Activated CD4-positive, alpha-beta T cell treated with anti-CD3 and anti-CD28 coated beads, Interleukin-2, amount 10 ng/mL, durations not matched to agents 7 days and 5 days (primary cell): ENCODE measurements around the gene APOO. TPM values are rescaled to one million over a fixed set of nuclear protein-coding genes. Genes with fewer than 3 reads are reported as not detected.

Experiments
- CTCF ChIA-PET: fragments of 350-600 bp; sonication (Branson Sonifier 250); formaldehyde crosslinking; loops from one replicate; lab custom pipeline; 2021; ENCODE audit warnings: antibody characterized with exemption; lab: Charles Lee
- POLR2A ChIA-PET: fragments of 350-600 bp; sonication (Branson Sonifier 250); formaldehyde crosslinking; loops from one replicate; lab custom pipeline; 2021; ENCODE audit warnings: antibody characterized with exemption; lab: Charles Lee
- DNase-seq: peaks from one replicate; pipeline ENCODE4 v3.0.0-alpha.2; 2020
- H3K27ac Mint-ChIP-seq: one replicate; pipeline ENCODE4 v1.8.0; 2021; ENCODE audit warnings: mild to moderate bottlenecking, moderate library complexity, mixed read lengths
- H3K27me3 Mint-ChIP-seq: one replicate; pipeline ENCODE4 v1.8.0; 2021; ENCODE audit warnings: mixed read lengths
- H3K36me3 Mint-ChIP-seq: one replicate; pipeline ENCODE4 v1.8.0; 2021; ENCODE audit warnings: low read depth, mixed read lengths
- H3K4me1 Mint-ChIP-seq: one replicate; pipeline ENCODE4 v1.8.0; 2021; ENCODE audit warnings: mixed read lengths
- H3K4me3 Mint-ChIP-seq: one replicate; pipeline ENCODE4 v1.8.0; 2021; ENCODE audit warnings: mild to moderate bottlenecking, moderate library complexity, mixed read lengths
- H3K9me3 Mint-ChIP-seq: one replicate; pipeline ENCODE4 v1.8.0; 2021; ENCODE audit warnings: mixed read lengths
- total RNA-seq, 2 experiments: library from RNA; stranded (reverse); gene quantifications; one replicate each; pipeline ENCODE4 v1.2.3, GENCODE V29; 2021

Gene APOO
- total RNA-seq, 2 experiments from 2014 or later, result 26.6 to 28.5 TPM

DNA sequence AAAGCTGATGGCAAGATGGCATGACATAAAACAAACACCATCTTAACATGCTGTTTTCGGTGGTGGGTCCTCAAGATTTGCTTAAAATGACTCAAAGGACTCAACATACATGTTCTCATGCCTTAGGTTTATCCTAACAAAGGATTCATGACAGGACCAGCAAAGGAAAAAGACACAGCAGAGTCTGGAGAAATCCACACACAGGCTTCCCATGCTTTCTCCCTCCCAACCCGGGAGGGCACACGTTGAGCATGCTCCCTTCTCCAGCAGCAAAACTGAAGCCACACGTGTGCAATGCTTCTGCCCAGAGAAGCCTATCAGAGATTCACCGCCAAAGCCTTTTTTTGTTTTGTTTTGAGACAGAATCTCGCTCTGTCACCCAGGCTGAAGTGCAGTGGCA, 84.9 kb downstream of the APOO start:
- no peak overlapping the region for H3K4me3 Mint-ChIP-seq
- no peaks in the 10 kb centered on the region for H3K27me3 Mint-ChIP-seq
- H3K27ac Mint-ChIP-seq, result no peak overlapping the region
- H3K4me1 Mint-ChIP-seq, result no peaks in the 10 kb centered on the region
- ChIA-PET CTCF (interaction anchor here (0.6 to 1.6 kb wide), 2 partner anchors 8 to 9 kb away, joined by 3 to 5 read pairs; no protein-coding TSS in a partner anchor), POLR2A (interaction anchor here (0.5 kb wide), 1 partner anchor 102 kb away, joined by 6 read pairs; no protein-coding TSS in a partner anchor)
- no peak for DNase-seq
- H3K9me3 Mint-ChIP-seq, result no peaks in the 10 kb centered on the region
- no peaks in the 10 kb centered on the region for H3K36me3 Mint-ChIP-seq

DNA sequence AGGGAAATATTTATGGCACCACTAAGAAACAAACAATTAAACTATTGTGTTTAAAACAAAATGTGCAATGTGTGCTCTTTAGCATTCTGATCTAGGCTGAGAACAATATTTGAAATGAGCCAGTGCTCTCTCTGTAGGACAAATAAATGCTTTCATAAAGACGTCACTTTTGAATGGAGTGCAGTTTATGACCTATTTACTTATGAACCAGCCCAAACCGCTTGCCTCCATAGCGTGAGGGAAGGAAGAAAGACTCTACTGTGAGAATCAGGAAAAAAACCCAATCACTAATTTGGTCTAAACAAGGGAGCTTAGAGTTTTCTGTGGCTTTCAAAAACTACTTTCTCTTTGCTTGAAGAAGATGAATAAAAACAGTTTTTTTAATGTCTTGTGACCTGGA, 85.3 kb downstream of the APOO start:
- ChIA-PET CTCF (interaction anchor here (1.6 kb wide), 1 partner anchor 9 kb away, joined by 5 read pairs; no protein-coding TSS in a partner anchor), POLR2A (interaction anchor here (0.5 kb wide), 1 partner anchor 102 kb away, joined by 6 read pairs; no protein-coding TSS in a partner anchor)
- no peaks in the 10 kb centered on the region for H3K9me3 Mint-ChIP-seq
- no peak for DNase-seq
- peaks cover under 1% of the 10 kb centered on the region for H3K4me1 Mint-ChIP-seq
- H3K4me3 Mint-ChIP-seq, result no peak overlapping the region
- H3K27me3 Mint-ChIP-seq, result no peaks in the 10 kb centered on the region
- no peak overlapping the region for H3K27ac Mint-ChIP-seq
- H3K36me3 Mint-ChIP-seq, result no peaks in the 10 kb centered on the region

DNA sequence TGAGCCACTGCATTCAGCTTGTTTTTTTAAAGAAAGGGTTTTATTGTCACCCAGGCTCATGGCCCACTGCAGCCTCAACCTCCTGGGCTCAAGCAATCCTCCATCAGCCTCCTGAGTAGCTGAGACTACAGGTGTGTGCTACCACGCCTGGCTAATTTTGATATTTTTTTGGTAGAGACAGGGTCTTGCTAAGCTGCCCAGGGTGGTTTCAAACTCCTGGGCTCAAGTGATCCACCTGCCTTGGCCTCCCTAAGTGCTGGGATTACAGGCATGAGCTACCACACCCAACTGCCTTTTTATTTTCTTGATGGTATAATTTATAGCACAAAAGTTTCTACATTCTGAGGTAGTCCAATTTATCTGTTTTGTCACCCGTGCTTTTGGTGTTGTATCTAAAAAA, 85.9 kb downstream of the APOO start:
- H3K4me3 Mint-ChIP-seq, result no peak overlapping the region
- peaks cover 5% of the 10 kb centered on the region for H3K4me1 Mint-ChIP-seq
- H3K9me3 Mint-ChIP-seq, result no peaks in the 10 kb centered on the region
- no peaks in the 10 kb centered on the region for H3K36me3 Mint-ChIP-seq
- H3K27ac Mint-ChIP-seq, result no peak overlapping the region
- POLR2A ChIA-PET, result no interaction called here
- no peaks in the 10 kb centered on the region for H3K27me3 Mint-ChIP-seq
- CTCF ChIA-PET, result interaction anchor here (1.6 kb wide), 1 partner anchor 16 kb away, joined by 4 read pairs; no protein-coding TSS in a partner anchor
- no peak for DNase-seq

DNA sequence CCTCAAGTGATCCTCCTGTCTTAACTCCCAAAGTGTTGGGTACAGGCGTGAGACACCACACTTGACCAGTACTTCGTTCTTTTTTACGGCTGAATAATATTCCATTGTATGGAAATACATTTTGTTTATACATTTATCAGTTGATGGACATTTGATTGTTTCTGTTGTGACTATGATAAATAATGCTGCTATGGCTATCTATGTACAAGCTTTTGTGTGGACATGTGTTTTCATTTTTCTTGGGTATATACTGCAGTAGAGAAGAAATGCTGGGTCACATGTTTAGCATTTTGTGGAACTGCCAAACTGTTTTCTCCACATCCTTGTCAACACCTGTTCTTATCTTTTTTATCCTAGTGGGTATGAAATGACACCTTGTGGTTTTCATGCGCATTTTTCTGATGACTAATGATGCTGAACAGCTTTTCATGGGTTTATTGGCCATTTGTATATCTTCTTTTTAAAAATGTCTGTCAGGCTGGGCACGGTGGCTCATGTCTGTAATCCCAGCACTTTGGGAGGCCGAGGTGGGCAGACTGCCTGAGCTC, 87.4 kb downstream of the APOO start:
- ChIA-PET CTCF (interaction anchor here (1.6 kb wide), 1 partner anchor 18 kb away, joined by 4 read pairs; no protein-coding TSS in a partner anchor), POLR2A (no interaction called here)
- Mint-ChIP-seq H3K27me3 (no peaks in the 10 kb centered on the region), H3K27ac (no peak overlapping the region), H3K4me1 (peaks cover 5% of the 10 kb centered on the region), H3K36me3 (no peaks in the 10 kb centered on the region), H3K4me3 (no peak overlapping the region), H3K9me3 (no peaks in the 10 kb centered on the region)
- DNase-seq, result no peak

DNA sequence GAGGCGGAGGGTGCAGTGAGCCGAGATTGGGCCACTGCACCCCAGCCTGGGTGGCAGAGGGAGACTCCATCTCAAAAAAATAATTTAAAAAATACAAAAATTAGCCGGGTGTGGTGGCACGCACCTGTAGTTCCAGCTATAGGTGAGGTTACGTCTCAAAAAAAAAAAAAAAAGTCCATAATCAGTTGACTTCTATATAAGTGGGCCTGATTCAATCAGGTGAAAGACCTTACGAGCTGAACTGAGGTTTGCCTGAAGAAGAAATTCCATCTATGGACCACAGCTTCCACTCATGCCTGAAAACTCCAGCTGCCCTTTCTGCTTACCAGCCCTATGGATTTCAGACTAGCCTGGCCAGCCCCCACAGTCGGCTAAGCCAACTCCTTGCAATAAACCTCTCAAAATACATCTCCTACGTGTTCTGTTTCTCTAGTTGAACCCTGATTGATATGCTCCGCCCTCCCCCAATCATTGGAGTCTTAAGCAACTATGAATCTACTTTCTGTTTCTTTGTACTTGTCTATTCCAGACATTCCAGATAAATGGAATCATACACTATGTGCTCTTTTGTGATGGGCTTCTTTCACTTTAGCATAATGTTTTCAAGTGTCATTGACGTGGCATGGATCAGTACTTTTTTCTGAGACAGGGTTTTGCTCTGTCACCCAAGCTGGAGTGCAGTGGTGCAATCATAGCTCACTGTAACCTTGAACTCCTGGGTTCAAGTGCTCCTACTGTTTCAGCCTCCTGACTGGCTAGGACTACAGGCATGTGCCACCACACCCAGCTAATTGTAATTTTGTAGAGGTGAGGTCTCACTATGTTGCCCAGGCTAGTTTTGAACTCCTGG, 88.1 kb downstream of the APOO start:
- H3K4me3 Mint-ChIP-seq, result no peak overlapping the region
- H3K27ac Mint-ChIP-seq, result no peak overlapping the region
- DNase-seq, result no peak
- H3K9me3 Mint-ChIP-seq, result no peaks in the 10 kb centered on the region
- no peaks in the 10 kb centered on the region for H3K27me3 Mint-ChIP-seq
- ChIA-PET CTCF (interaction anchor here (0.7 kb wide), 1 partner anchor 47 kb away, joined by 3 read pairs; no protein-coding TSS in a partner anchor), POLR2A (no interaction called here)
- no peaks in the 10 kb centered on the region for H3K36me3 Mint-ChIP-seq
- H3K4me1 Mint-ChIP-seq, result peaks cover 5% of the 10 kb centered on the region

DNA sequence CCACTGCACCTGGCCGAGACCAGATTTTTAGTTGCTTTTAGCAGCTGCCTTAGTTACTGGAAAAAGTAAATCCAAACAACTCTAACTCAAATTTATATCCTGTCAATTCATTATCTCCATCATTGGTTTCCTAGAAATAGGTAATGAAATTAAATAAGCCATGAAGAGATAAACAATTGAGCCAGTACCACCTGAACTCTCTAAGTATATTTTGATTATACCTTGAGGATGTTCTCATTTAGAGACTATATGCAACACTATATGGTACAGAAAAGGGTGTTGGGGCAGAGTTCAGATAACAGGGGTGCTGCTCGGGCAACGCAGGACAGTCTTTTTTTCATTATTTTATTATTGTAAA, 89.8 kb downstream of the APOO start:
- no peaks in the 10 kb centered on the region for H3K9me3 Mint-ChIP-seq
- no peaks in the 10 kb centered on the region for H3K27me3 Mint-ChIP-seq
- H3K4me3 Mint-ChIP-seq, result no peak overlapping the region
- ChIA-PET CTCF (no interaction called here), POLR2A (interaction anchor here (0.7 kb wide), 1 partner anchor 34 kb away, joined by 3 read pairs; no protein-coding TSS in a partner anchor)
- no peak overlapping the region for H3K27ac Mint-ChIP-seq
- DNase-seq, result no peak
- peaks cover 5% of the 10 kb centered on the region for H3K4me1 Mint-ChIP-seq
- no peaks in the 10 kb centered on the region for H3K36me3 Mint-ChIP-seq

DNA sequence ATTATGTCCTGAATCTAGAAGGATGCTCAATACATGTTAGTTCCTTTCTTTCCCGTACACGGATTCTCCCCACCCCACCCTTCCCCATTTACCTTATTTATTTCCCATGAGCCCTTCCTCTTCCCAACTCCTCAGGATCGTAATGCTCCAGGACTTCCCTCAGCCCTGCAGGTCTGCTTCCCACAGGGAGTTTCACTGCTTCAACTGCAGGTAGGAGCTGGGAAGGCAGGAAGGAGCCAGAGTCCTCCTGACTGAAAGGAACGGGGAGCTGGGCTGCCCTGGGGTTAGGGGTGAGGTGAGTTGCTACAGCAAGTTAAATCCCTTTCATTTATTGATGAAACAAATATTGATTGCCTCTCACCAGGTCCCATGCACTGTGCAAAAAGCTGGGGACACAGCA, 91.6 kb downstream of the APOO start:
- no peak overlapping the region for H3K4me3 Mint-ChIP-seq
- CTCF ChIA-PET, result no interaction called here
- no peak overlapping the region for H3K27ac Mint-ChIP-seq
- H3K36me3 Mint-ChIP-seq, result no peaks in the 10 kb centered on the region
- peaks cover 5% of the 10 kb centered on the region for H3K4me1 Mint-ChIP-seq
- POLR2A ChIA-PET, result no interaction called here
- H3K9me3 Mint-ChIP-seq, result no peaks in the 10 kb centered on the region
- H3K27me3 Mint-ChIP-seq, result no peaks in the 10 kb centered on the region
- DNase-seq, result no peak

DNA sequence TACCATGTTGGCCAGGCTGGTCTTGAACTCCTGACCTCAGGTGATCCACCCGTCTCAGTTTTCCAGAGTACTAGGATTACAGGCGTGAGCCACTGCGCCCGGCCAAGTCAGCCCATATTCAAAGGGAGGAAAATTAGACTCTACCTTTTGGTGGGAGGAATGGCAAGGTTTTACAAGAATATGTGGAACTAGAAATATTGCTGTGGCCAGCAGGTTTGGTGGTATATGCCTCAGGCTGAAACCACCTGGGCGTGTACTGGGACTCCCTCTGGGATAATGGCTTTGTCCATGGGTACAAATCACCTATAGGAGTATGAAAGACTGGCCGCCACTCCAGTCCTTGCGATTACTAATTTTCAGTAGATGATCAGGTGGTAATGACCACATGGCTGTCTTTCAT, 92.4 kb downstream of the APOO start:
- H3K36me3 Mint-ChIP-seq, result no peaks in the 10 kb centered on the region
- H3K4me3 Mint-ChIP-seq, result no peak overlapping the region
- CTCF ChIA-PET, result no interaction called here
- no peaks in the 10 kb centered on the region for H3K9me3 Mint-ChIP-seq
- no peak overlapping the region for H3K27ac Mint-ChIP-seq
- peaks cover 7% of the 10 kb centered on the region for H3K4me1 Mint-ChIP-seq
- no peak for DNase-seq
- H3K27me3 Mint-ChIP-seq, result peaks cover 6% of the 10 kb centered on the region
- POLR2A ChIA-PET, result no interaction called here

DNA sequence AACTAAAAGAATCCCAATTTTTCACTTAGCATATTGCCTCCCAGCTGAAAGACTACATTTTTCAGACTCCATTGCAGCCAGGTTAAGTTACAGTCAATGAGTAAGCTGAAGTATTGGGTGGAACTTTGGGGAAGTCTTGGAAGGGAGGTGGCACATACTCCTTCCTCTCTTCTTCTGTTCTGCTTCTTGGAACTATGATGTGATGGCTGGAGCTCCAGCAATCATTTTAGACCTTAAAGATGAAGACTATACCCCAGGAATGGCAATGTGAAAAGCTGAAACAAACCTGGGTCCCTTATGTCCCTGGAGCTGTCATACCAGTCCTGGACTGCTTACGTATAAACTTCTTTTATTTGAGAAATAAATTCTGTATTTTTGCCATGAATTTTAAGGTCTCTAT, 93.9 kb downstream of the APOO start:
- Mint-ChIP-seq H3K27me3 (peaks cover 6% of the 10 kb centered on the region), H3K36me3 (no peaks in the 10 kb centered on the region), H3K4me1 (peaks cover 7% of the 10 kb centered on the region), H3K27ac (no peak overlapping the region), H3K9me3 (no peaks in the 10 kb centered on the region), H3K4me3 (no peak overlapping the region)
- ChIA-PET POLR2A (interaction anchor here (0.5 kb wide), 1 partner anchor 285 kb away, joined by 4 read pairs; no protein-coding TSS in a partner anchor), CTCF (interaction anchor here (1.5 to 1.6 kb wide), 2 partner anchors 9 to 31 kb away, joined by 4 to 5 read pairs; no protein-coding TSS in a partner anchor)
- no peak for DNase-seq

DNA sequence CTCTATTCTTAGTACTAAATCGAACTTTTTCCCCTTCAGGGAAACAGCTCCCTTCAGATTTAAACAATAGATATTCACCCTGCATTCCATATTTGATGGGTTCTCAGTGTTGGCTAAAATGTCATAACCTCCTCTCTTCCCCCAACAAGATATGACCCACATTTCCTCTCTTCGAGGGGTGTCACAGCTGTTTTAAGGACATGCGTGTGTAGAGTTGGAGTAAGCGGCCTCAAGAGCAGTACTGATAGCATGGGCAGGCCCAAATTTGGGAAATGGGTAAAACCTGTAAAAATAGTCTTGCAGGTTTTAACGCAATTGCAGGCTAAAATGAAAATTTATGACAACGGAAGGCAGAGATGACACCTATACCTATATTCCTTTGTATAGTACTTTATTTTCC, 96.1 kb downstream of the APOO start:
- Mint-ChIP-seq H3K4me3 (no peak overlapping the region), H3K36me3 (no peaks in the 10 kb centered on the region), H3K9me3 (no peaks in the 10 kb centered on the region), H3K27ac (no peak overlapping the region), H3K27me3 (peaks cover 6% of the 10 kb centered on the region), H3K4me1 (peaks cover 2% of the 10 kb centered on the region)
- DNase-seq, result no peak
- POLR2A ChIA-PET, result no interaction called here
- CTCF ChIA-PET, result no interaction called here

DNA sequence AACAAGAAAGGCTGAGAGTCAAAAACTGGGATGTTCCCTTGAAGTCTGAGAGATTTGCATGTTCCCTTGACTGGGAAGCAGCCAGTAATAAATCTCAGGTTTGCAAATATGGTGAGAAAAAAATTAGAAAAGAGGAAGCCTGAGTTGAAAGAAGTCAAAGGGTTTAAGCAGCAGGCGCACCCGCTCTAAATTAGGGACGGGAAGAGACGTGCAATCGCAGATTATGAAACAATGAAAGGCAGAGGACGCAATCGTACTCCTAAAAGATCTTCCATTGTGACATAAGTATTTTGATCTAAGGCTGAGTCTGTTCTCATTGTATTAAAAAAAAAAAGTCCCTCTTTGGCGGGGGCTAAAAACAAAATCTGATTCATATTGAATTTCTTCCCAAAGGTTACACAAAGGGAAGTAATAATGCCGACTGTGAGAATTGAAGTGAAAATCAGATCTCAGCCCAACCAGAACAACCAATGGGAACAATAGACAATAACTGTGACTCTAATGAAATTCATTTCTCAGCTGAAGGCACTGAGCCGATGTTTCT, 96.6 kb downstream of the APOO start:
- Mint-ChIP-seq H3K4me1 (peaks cover 2% of the 10 kb centered on the region), H3K27ac (no peak overlapping the region), H3K27me3 (peaks cover 6% of the 10 kb centered on the region), H3K9me3 (no peaks in the 10 kb centered on the region), H3K4me3 (no peak overlapping the region), H3K36me3 (no peaks in the 10 kb centered on the region)
- ChIA-PET POLR2A (no interaction called here), CTCF (no interaction called here)
- DNase-seq, result no peak

DNA sequence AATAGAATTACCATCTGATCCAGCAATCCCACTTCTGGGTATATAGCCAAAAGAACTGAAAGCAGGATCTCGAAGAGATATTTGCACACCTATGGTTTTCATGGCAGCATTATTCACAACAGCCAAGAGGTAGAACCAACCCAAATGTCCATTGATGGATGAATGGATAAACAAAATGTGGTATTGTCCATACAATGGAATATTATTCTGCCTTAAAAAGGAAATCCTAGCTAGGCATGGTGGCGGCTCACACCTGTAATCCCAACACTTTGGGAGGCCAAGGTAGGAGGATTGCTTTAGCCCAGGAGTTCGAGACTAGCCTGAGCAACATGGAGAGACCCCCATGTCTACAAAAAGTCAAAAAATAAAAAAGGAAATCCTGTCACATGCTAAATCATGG, 97.5 kb downstream of the APOO start:
- Mint-ChIP-seq H3K4me3 (no peak overlapping the region), H3K36me3 (no peaks in the 10 kb centered on the region), H3K4me1 (peaks cover 2% of the 10 kb centered on the region), H3K27ac (no peak overlapping the region), H3K27me3 (peaks cover 6% of the 10 kb centered on the region), H3K9me3 (no peaks in the 10 kb centered on the region)
- ChIA-PET CTCF (no interaction called here), POLR2A (no interaction called here)
- DNase-seq, result no peak

DNA sequence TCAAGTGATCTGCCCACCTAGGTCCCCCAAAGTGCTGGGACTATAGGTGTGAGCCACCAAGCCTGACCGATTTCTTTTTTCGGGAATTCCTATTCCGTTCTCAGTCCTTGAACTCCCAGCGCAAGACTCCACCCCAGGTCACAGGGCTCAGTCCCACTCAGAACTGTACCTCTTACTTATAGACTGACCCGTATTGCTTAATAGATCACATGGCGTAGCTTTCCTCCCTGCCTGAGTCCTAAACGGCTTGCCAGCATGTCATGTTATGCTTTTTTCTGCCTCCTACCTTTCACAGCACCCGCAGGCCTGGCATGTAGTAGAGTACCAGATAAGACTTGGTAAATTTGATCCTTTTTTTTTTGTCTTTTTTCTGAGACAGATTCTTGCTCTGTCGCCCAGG, 102.3 kb downstream of the APOO start:
- Mint-ChIP-seq H3K4me3 (no peak overlapping the region), H3K9me3 (no peaks in the 10 kb centered on the region), H3K27me3 (no peaks in the 10 kb centered on the region), H3K36me3 (no peaks in the 10 kb centered on the region), H3K27ac (no peak overlapping the region), H3K4me1 (peaks cover 7% of the 10 kb centered on the region)
- ChIA-PET CTCF (no interaction called here), POLR2A (no interaction called here)
- DNase-seq, result no peak
